LNCaP clone FGC (cell line): Measurements from ENCODE around the gene RHEB.

ENCODE experiments used
- DNase-seq: peaks from one replicate; pipeline ENCODE4 v3.0.0-alpha.2; 2011; ENCODE audit warnings: low read depth
- H3K4me3 ChIP-seq: 2 replicates; pipeline ENCODE4 v1.5.1; 2011; ENCODE audit warnings: mild to moderate bottlenecking, low read depth, low read length, control low read depth
- CTCF ChIP-seq: IDR thresholded peaks from 2 replicates; pipeline ENCODE4 v1.5.1; 2012; ENCODE audit warnings: mild to moderate bottlenecking; ENCODE audit not compliant: control insufficient read depth, insufficient read depth; ENCODE audit errors: extremely low read depth

The RHEB gene

DNA sequence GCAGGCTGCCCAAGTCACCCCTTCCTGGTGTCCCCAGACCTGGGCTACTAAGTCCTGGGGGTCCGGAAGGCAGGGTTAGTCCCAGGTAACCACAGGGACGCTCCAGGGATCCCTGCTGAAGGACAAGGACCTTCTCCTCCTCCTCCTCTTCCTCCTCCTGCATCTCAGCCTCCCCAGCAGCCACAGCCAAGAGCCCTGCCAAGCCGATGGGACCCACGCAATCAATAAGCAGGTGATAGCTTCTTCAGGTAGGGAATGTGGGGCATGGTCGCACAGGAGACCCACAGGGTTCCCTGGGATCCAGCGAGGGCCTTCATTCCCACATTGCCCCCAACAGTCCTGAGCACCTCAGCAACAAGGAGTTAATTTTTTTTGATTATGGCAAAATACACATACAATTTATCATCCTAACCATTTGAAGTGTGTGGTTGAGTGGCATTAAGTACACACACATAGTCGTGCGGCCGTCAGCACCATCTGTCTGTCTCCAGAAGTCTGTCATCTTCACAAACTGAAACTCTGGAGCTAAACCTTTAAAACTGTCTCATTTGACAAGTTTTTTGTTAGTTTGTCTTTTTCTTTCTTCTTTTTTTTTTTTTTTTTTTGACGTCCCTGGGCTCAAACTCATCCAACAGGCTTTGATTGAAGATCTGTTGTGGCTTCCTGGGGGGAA, 91.9 kb downstream of the RHEB start:
- no peak overlapping the region for H3K4me3 ChIP-seq
- no peak for DNase-seq
- TF ChIP-seq CTCF: no peak

GRCh38 chr7:151426904-151427704, 92.6 kb downstream of the RHEB start:
- no peak for DNase-seq
- no peak for TF ChIP-seq CTCF
- H3K4me3 ChIP-seq: no peak overlapping the region

- H3K4me3 ChIP-seq: no peak overlapping the region
- no peak for TF ChIP-seq CTCF
- DNase-seq: no peak
Observed at GRCh38 chr7:151426441-151426903, 93.2 kb downstream of the RHEB start.

DNA sequence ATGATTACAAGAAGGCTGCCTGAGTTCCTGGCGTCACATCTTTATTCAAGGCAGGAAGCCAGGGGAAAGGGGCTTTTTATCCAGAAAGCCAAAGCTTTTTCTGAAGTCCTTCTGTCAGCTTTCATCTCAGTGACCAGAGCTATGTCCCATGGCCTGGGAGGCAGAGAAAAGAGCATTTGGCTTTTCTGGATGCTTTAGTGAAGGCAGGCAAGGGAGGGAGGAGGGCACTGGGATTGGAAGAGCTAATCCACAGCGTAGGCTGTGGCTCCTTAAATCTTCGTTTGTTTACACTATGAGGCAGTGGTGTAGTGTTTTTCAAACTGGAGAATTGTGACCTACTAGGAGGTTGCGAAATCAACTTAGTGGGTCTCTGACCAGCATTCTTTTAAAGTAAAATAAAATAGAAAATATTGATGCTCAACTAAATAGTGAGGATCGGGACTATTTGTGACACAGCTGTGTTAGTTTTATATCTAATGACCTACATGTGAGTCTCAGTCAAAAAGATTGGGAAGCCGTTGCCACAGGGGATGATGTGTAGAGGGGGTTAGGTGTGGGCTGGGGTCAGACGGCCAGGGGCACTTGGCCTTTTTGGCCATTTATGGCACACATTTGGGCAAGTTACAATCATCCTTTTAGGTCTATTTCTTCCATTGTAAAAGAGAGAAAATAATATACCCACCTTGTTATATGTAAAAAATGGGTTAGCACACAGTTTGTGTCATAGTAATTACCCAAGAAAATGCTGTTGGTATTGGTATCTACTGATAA, 93.8 kb downstream of the RHEB start:
- DNase-seq: no peak

GRCh38 chr7:151424799-151425198, 94.9 kb downstream of the RHEB start:
- no peak overlapping the region for H3K4me3 ChIP-seq
- DNase-seq: no peak
- TF ChIP-seq CTCF: no peak

More for the DNA sequence above, 93.8 kb downstream of the RHEB start:
- no peak overlapping the region for H3K4me3 ChIP-seq
- no peak for TF ChIP-seq CTCF

DNA sequence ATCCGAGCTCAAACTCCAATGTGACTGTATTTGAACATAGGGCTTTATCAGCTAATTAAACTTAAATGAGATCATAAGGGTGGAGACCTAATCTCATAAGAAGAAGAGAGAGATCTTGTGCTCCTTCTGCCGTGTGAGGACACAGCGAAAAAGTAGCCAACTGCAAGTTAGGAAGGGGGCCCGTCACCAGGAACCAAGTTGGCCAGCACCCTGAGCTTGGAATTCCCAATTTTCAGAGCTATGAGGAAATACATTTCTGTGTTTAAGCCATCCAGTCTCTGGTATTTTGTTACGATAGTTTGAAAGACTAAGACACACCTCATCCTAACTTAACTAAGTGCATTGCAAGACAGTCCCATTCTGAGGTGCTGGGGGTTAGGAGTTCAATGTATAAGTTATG, 95.8 kb downstream of the RHEB start:
- no peak for TF ChIP-seq CTCF
- H3K4me3 ChIP-seq: no peak overlapping the region
- no peak for DNase-seq
